Activated T-helper 1 cell treated with Interleukin-2 at 50 U/mL for 16 hours (primary cell): ENCODE results near the gene SEC22B.
"Not testable (repeated sequence)": the region's sequence is repeated elsewhere in the genome, so short reads cannot be mapped to it uniquely, and the experiment has no call there.

Source experiments
- DNase-seq: peaks from one replicate; pipeline ENCODE4 v3.0.0-alpha.2; 2020; ENCODE audit warnings: low read depth

SEC22B gene

DNA sequence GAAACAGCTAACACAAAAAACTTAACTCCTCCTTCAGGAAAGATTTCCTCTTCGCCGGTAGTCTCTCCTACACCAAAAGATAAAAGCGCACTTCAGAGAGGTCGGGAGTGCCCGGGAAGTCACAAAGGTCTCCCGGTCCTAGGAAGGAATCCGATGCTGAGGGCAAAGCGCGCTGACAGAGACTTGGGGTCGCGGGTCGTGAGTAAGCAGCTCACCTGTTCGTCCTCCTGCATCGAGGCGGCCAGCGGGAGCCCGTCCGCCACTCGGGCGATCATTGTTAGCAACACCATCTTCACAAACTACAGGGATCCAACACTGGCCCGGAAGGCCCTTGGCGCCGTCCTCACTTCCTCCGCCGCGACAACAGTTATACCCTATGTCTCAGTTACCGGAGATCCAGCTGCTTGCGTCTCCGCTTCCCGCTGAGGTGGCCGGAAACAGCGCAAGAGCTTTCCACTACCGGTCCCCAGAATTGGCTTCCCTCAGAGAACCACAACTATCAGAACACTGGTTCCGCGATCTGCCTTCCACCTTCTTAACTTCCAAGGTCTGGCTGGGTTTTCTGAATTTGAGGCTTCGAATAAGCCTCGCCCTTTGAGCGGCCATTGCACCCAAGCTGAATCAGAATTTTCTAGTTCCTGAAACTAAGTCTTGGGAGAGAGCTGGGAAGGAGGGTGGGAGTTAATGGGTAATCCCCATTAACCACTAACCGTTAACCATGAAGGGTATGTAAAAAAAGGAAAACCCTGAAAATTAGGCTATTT lies at the start of gene SEC22B:
Gene SEC22B, minus strand, starts transcription at position 429 of the 764 bp plus-strand sequence. Its CDS starts 139 bp downstream, at position 290.
- peak; percentile 79 for DNase-seq

DNA sequence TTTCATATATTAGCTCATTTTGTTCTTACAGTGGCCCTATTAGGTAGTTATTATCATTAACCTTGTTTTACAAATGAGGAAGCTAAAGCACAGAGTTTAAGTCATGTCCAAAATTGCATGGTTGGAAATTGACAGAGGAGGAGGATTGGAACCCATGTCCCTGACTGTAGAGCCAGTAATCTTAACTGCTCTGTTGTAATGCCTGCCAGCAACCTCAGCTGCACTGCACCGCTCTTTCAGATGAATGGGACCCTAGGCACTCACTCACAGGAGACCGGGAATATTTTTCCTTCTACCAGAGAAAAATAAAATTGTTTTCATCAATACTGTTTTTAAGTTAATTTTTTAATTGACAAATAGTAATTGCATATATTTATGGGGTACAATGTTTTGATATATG lies 41.6 kb upstream of the SEC22B start:
- DNase-seq = not testable (repeated sequence)

DNA sequence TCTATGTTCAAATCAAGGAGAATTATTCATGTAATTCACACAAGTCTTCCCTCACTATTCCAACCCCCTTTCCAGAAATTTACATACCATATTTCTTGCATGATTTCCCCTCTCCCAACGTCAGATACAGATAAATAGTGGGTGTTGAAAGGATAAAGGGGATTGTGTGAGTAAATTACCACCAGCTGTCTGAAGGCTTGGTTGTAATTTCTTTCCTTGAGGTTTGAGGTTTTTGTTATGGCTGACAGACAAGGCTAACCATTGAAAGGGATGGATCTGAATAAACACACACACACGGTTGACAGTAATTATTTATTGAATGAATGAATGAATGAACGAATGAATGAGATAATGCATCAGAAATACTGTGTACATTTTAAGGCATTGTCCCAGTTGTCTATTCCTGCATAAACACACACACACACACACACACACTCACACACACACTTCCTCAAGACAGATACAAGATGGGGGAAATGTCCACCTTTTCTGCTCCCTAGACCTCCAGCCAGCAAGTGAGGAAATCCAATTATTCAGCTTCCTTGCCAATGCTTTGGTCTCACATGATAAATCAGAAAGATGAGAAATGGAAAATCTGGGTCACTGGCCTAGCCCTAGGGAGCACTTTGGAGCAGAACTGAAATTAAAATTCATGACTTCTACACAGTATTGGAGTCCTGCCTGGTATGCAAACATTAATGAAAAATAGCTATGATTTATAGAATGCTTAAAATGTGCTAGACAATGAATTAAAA lies 41.0 kb upstream of the SEC22B start:
- not testable (repeated sequence) for DNase-seq

DNA sequence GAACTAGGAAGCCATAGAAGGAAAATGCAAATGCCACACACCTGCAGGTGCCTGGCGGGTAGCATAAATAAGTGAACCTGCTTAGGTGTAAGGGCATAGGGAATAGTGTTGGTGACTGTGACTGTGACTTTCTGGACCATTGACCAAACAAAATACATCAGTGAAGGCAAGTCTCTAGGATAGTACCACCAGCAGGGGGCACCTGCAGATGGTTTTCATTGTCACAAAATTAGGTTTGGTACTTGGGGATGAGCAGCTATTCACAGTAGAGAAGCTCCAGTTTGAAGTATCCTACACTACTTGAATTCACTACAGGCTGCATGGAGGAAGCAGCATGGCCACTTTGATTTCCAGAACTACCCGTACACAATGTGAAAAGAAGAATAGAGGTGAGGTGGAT lies 37.3 kb upstream of the SEC22B start:
- not testable (repeated sequence) for DNase-seq

DNA sequence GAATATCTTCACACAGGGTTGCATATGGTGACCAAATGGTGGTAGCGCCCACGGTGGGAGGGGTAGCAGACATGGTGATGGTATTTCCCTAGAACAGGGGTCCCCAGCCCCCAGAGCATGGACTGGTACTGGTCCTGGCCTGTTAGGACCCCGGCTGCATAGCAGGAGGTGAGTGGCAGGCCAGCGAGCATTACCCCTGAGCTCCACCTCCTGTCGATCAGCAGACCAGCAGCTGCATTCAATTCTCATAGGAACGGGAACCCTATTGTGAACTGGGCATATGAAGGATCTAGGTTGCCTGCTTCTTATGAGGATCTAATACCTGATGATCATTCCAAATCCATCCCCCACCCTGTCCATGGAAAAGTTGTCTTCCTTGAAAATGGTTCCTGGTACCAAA lies 34.4 kb upstream of the SEC22B start:
- not testable (repeated sequence) for DNase-seq

DNA sequence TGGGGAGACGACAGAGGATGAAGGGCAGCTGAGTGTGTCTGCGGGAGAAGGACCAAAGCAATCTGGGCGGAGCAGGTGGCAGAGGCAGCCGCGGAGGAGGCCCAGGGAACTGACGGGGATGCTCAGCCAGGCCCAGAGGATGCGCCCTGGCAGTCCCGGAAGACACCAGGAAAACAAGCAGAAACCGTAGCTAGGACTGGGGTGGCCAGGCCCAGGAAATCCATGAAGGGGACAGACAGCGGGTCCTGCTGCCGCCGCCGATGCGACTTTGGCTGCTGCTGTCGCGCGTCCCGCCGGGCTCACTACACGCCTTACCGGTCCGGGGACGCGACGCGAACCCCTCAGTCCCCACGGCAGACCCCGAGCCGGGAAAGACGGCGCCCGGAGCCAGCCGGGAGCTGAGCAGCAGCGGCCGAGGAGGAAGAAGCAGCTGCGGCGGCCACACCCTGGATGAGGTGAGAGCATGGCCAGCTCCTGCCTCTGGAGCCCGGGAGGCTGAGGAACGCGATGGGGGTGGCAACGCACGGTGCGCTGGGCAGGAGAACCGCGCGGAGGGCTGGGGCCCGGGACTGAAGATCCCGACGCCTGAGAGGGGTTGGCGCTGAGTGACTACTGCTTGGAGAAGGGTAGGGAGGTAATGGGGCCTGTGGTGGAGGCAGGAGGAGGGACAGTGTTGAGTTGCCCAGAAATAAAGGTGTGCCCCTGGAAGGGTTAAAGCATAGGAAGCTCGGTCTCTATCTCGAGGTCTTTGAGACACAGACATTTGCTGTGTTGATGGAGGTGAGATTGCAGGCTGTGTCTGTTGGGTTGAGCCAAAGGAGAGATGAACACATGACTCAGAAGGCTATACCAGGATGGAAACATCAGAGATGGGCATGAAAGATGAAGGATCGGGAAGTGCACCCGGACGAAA lies 20.8 kb upstream of the SEC22B start:
- DNase-seq = not testable (repeated sequence)

DNA sequence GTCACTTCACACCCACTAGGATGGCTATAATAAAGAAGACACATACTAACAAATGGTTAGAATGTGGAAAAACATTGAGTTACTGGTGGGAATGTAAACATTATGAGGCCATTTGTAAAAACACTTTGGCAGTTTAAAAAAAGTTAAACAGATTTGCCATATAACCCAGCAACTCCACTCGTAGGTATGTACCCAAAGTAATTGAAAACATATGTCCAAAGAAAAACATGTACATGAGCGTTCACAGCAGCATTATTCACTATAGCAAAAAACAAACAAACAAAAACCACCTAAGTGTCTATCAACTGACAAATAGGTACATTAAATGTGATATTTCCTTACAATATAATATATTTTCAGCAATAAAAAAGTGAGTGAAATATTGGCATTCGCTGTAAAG lies 12.3 kb upstream of the SEC22B start:
- DNase-seq = not testable (repeated sequence)

DNA sequence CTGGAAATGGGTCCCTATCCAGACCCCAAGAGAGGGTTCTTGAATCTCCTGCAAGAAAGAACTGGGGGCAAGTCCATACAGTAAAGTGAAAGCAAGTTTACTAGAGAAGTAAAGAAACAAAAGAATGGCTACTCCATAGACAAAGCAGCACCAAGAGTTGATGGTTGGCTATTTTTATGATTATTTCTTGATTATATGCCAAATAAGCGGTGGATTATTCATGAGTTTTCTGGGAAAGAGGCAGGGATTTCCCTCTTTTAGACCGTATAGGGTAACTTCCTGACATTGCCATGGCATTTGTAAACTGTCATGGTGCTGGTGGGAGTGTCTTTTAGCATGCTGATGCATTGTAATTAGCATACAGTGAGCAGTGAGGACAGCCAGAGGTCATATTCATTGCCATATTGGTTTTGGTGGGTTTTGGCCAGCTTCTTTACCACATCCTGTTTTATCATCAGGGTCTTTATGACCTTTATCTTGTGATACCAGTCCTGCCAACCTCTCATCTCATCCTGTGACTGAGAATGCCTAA lies 5.9 kb upstream of the SEC22B start:
- DNase-seq = not testable (repeated sequence)

DNA sequence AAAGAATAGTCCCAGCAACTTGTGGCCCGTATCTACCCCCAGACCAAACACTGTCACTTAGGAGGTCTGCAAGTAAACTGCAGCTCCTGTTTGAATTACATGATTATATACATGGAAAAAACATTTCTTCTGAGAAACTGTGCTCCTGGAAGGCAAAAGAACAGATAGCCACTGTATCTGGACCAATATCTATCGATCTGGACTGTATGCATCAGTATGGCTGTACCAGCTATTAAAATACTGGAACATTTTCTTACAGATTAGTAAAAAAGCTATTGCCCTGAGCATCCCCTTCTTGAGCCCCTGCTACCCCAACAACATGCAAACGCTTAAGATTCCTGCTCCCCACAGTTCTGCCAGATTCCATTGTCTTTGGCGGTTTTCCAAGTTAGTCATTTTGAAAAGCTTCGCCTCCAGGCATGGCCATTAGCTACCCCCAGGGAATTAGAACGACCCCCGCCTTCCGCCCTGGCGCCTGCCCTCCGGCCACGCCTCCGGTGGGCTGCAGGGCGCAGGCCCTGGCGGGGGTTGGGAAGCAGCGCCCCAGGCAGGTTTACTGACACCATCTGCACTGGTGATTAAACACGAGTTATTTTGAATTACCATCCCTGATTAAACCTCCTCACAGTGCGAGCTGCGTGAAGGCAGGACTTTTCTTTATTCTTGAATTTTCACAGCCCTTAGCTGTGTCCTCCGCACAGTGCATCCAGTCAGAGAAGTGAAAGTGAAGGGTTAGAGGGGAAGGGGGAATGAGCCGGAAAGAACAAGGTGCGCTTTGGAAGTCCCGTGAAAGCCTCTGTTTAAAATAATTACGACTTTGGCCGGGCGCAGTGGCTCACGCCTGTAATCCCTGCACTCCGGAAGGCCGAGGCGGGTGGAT lies 3.7 kb upstream of the SEC22B start:
- not testable (repeated sequence) for DNase-seq

DNA sequence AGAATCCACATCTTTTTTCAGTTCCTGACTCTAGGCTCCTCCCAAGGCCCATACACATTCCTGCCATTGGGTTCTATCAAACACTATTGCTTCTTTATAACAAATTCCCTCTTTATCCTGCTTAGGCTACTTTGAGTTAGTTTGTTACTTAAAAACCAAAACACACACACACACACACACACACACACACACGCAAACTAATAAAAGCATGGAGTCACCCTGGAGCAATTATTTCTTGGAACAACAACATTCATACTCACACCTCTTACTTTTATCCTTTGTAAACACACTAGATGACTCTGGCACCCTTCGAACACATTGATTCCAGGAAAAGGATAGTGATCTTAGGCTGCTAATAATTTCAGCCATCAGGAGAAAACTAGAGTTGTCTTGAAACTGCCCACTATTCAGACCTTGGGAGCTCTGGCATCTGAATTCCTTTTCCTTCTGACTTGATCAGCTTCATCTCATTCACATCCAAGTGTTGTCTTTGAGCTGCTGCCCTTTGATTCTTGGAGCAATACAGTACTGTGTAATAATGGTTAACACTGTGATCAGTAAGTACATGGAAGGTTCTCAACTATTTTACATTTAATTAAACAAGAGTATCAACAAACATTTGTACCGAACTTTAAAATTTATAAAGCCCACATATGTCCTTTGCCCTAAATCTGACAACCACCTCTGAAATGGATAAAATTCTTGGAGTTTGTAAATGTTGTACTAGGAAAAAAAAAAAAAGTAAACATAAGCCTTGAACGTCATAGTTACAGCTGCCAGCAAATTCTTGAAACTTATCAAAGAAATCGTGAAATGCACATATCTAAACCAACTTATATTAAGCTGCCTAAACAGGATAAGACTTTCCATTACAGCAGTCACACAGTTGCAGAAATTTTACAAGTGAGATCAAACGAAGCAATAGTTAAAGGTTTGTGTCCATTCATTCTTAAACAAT lies 2.8 kb upstream of the SEC22B start:
- no peak for DNase-seq

DNA sequence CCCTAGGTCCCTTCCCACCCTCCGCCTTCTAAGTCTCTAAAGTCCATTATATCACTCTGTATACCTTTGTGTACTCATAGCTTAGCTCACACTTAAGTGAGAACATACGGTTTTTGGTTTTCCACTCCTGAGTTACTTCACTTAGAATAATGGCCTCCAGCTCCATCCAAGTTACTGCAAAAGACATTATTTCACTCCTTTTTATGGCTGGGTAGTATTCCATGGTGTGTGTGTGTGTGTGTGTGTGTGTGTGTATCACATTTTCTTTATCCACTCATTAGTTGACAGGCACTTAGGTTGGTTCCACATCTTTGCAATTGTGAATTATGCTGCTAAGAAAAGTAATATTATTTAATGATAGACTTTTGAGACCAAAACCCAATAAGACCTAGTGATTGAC lies 1.7 kb upstream of the SEC22B start:
- DNase-seq = not testable (repeated sequence)

DNA sequence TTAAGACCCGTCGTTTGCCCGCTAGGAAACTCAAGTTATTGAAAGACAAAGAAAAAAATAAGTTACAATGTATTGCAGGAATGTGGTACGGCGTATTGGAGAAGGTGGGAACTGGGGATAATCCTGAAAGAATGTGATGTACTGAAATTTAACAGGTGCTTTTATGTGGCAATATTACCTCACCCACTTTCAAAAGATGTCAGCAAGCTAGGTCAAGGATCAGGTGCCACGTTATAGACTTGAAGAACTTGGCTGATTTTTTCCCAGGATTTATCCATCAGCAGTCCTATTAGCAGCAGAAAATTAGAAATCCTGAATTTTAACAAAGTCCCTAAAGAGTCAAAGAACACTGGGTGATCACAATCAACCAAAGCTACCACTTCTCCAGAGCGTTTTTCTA lies 632 bp downstream of the SEC22B start:
- DNase-seq = not testable (repeated sequence)

DNA sequence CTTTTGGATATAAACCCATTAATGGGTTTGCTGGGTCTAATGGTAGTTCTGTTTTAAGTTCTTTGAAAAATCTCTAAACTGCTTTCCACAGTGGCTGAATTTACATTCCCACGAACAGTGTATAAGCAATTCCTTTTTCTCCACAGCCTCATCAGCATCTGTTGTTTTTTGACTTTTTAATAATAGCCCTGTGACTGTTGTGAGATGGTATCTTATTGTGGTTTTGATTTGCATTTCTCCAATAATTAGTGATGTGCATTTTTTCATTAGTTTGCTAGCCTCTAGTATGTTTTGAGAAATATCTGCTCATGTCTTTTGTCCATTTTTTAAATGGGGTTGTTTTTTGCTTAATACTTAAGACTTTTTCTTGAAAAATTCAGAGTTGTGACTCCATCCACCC lies 11.6 kb downstream of the SEC22B start:
- not testable (repeated sequence) for DNase-seq

DNA sequence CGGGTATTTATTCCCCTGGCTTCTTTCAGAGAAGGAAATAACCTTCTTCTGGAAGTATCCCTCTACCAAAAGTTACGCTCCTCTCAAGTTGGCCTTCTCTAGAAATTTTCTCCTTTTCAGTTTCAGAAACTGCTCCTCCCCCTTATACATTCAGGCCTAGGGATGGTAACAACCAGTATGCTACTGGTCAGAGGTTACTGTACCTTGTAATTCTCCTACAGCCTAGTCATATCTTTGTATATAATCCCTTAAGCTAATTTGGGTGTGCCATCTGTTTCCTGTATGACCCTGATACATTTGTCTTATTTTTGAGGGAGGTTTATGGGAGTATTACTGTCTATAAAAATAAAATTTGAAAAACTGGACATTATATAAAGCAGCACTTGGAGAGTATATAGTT lies 14.3 kb downstream of the SEC22B start:
- not testable (repeated sequence) for DNase-seq

DNA sequence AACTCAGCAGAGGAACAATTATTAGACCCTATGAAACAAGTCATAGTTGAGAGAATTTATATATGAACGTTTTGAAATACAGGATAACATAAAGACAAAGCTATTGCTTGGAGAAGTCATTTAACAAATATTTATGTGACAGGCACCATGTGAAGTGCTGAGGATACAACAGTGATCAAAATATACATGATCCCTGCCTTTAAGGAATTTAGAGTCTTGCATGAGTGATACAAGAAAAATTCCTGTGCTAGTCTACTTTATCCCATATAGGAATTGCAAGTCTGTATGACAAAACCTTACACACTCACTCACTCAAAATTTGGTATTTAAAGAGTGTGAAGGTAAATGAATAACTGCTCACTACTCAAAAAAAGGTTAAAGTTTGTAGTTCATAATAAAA lies 17.8 kb downstream of the SEC22B start:
- DNase-seq = not testable (repeated sequence)

DNA sequence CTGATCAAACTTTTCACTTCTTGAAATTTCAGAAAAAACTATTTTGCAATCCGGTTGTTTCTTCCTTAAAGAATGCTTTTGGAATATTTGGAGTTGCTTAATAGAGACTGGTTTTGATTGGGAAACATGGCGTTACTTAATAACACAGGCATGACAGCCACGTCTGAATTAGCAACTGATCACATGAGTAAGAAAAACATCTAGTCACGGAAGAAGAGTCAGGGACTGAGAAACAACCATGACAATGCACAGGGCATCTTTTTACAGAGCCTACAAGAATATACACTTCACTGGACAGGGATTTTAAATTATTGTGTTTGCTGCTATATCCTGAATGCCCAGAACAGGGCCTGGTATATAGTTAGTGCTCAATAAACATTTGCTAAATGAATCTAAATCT lies 18.2 kb downstream of the SEC22B start:
- not testable (repeated sequence) for DNase-seq

DNA sequence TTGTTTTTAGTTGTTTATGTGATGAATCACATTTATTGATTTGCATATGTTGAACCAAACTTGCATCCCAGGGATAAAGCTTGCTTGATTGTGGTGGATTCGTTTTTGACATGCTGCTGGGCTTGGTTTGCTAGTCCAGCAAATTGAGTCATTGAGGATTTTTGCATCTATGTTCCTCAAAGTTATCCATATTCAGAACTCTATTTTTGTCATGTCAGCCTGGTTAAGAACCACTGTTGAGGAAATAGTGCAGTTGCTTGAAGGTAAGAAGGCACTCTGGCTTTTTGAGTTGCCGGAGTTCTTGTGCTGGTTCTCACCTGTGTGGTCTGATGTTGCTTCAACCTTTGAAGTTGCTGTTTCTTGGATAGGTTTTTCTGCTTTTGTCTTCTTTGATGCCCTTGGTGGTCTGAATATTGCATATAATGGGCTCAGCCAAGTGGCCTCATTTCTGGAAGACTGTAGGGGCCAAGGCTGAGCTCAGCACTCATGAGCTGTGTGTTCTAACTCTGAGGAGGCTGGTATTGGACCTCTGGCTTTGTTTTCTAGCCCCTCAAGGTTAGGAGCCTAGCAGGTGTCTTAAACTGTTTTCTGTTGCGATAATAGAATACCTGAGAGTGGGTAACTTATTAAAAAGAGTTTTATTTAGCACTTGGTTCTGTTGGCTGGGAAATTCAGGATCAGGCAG lies 26.0 kb downstream of the SEC22B start:
- DNase-seq = not testable (repeated sequence)

DNA sequence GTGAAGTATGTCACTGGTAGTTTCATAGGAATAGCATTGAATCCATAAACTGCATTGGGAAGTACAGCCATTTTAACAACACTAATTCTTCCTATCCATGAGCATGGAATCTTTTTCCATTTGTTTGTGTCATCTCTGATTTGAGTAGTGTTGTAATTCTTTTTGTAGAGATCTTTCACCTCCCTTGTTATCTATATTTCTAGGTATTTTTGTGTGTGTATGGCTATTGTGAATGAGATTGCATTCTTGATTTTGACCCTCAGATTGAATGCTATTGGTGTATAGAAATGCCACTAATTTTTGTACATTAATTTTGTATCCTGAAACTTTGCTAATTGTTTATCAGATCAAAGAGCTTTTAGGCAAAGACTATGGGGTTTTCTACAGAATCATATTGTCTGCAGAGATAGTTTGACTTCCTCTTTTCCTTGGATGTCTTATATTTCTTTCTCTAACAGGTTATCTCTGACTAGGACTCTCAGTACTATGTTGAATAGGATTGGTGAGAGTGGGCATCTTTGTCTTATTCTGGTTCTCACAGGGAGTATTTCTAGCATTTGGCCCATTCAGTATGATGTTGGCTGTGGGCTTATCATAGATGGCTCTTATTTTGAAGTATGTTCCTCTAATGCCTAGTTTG lies 26.8 kb downstream of the SEC22B start:
- DNase-seq = not testable (repeated sequence)

DNA sequence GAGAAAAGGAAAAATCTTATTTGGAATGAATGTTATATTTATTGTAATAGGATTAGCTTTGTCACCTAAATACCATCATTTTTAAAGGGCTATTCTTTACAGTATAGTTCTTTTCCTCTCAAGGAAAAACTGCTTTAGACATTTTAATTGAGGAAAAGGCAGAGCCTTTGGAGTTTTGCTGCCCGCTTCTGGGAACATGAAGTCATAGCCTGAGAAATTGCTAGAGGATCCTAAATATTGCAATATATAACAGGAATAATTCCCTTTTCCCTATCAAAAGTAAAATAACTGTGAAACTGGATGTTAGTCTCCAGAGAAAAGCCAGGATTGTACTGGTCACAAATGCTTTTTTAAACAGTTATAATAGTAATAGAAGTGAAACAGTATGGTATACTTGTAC lies 30.5 kb downstream of the SEC22B start:
- not testable (repeated sequence) for DNase-seq
